Measurements from ENCODE around the gene ZNF197. TPM values are rescaled to one million over a fixed set of nuclear protein-coding genes. Genes with fewer than 3 reads are reported as not detected.

ZNF197 gene
- total and polyA plus RNA-seq, 3 donors from 2014 or later, result 11.9 to 23.6 (median 21.1) TPM

GRCh38 chr3:44674211-44674610, 49.4 kb downstream of the ZNF197 start:
- no peak overlapping the region for H3K27ac ChIP-seq
- H3K27me3 ChIP-seq, result no peaks in the 10 kb centered on the region
- intact Hi-C loops (cut with DNase I; ENCODE audit: low total_unique reads), result no loop called here
- WGBS, 2 donors, result 71 to 80% methylated on average over 2 of the region's 2 CpGs
- TF ChIP-seq POLR2A (IDR thresholded peaks at IDR 0.05), result no peak
- no peak for TF ChIP-seq CTCF (IDR thresholded peaks at IDR 0.05)
- no peaks in the 10 kb centered on the region for H3K36me3 ChIP-seq (ENCODE audit: low read depth, missing control alignments)
- no peaks in the 10 kb centered on the region for H3K4me1 ChIP-seq
- no peaks in the 10 kb centered on the region for H3K9me3 ChIP-seq
- H3K4me3 ChIP-seq, result no peak overlapping the region
- no peak for DNase-seq

GRCh38 chr3:44678480-44679116, 53.8 kb downstream of the ZNF197 start:
- 95 to 97% methylated on average over 5 of the region's 5 CpGs for WGBS, 2 donors
- no peak for DNase-seq
- Histone ChIP-seq H3K4me3 (no peak overlapping the region), H3K4me1 (no peaks in the 10 kb centered on the region), H3K27me3 (no peaks in the 10 kb centered on the region), H3K27ac (no peak overlapping the region), H3K36me3 (ENCODE audit: low read depth, missing control alignments) (no peaks in the 10 kb centered on the region), H3K9me3 (no peaks in the 10 kb centered on the region)
- intact Hi-C loops (cut with DNase I; ENCODE audit: low total_unique reads), result no loop called here
- TF ChIP-seq POLR2A (IDR thresholded peaks at IDR 0.05), result no peak
- no peak for TF ChIP-seq CTCF (IDR thresholded peaks at IDR 0.05)

- 97% methylated on average over 4 of the region's 4 CpGs for WGBS, 2 donors
- Histone ChIP-seq H3K4me1 (peaks cover 5% of the 10 kb centered on the region), H3K27me3 (no peaks in the 10 kb centered on the region), H3K36me3 (ENCODE audit: low read depth, missing control alignments) (no peaks in the 10 kb centered on the region), H3K9me3 (no peaks in the 10 kb centered on the region), H3K27ac (no peak overlapping the region), H3K4me3 (no peak overlapping the region)
- DNase-seq, result no peak
- TF ChIP-seq CTCF (IDR thresholded peaks at IDR 0.05) (no peak), POLR2A (IDR thresholded peaks at IDR 0.05) (no peak)
- intact Hi-C loops (cut with DNase I; ENCODE audit: low total_unique reads), result no loop called here
Observed at GRCh38 chr3:44680921-44681455, 56.2 kb downstream of the ZNF197 start.

GRCh38 chr3:44682182-44682896, 57.5 kb downstream of the ZNF197 start:
- Histone ChIP-seq H3K9me3 (no peaks in the 10 kb centered on the region), H3K36me3 (ENCODE audit: low read depth, missing control alignments) (no peaks in the 10 kb centered on the region)
- intact Hi-C loops (cut with DNase I; ENCODE audit: low total_unique reads), result no loop called here

More at GRCh38 chr3:44682182-44682896, 57.5 kb downstream of the ZNF197 start:
- Histone ChIP-seq H3K27me3 (no peaks in the 10 kb centered on the region), H3K4me1 (peaks cover 5% of the 10 kb centered on the region), H3K4me3 (no peak overlapping the region), H3K27ac (no peak overlapping the region)
- no peak for DNase-seq
- TF ChIP-seq POLR2A (IDR thresholded peaks at IDR 0.05) (no peak), CTCF (IDR thresholded peaks at IDR 0.05) (no peak)
- 94 to 97% methylated on average over 2 of the region's 2 CpGs for WGBS, 2 donors
